Pancreas (tissue), 10 donors: ENCODE data around the gene IFRD2. TPM values are rescaled to one million over a fixed set of nuclear protein-coding genes. Genes with fewer than 3 reads are reported as not detected.

Source experiments
- ATAC-seq, 4 donors: fragments of 200-7000 bp; cut with Tn5 transposase; one replicate each; pipeline versions ENCODE4 v1.8.0 to v1.9.1; 2020; ENCODE audit warnings: mild to moderate bottlenecking in 4 of 4, moderate library complexity in 4 of 4
- DNase-seq, 6 donors: peaks; one replicate each; pipeline ENCODE4 v3.0.0-alpha.2; 2020
- FAIRE-seq: peaks from 2 replicates; lab custom pipeline; 2012; peaks lifted over from hg19 to GRCh38; lab: Jason Lieb, UNC
- H3K27ac ChIP-seq, 4 donors: fragments of 200-600 bp; sonication (generic); 1 replicate in 3 of 4; 2 replicates in 1 of 4; pipeline versions ENCODE4 v1.5.0 to v1.8.0; 2020
- H3K27me3 ChIP-seq, 4 donors: fragments of 200-600 bp; one replicate each; pipeline ENCODE4 v1.8.0; 2021
- H3K36me3 ChIP-seq, 3 donors: fragments of 200-600 bp; sonication (generic) in 1 of 3; one replicate each; pipeline versions ENCODE4 v1.5.0 to v1.8.0; 2020 to 2021
- H3K4me1 ChIP-seq, 3 donors: fragments of 200-600 bp; one replicate each; pipeline ENCODE4 v1.8.0; 2021
- H3K4me3 ChIP-seq, 4 donors: fragments of 200-600 bp; sonication (generic) in 2 of 4; one replicate each; pipeline versions ENCODE4 v1.5.0 to v1.8.0; 2020 to 2021
- H3K9me3 ChIP-seq, 4 donors: fragments of 200-600 bp; one replicate each; pipeline ENCODE4 v1.8.0; 2021
- WGBS, 2 donors: extraction: QIAGEN DNeasy Blood & Tissue Kit; methylation state at CpG; one replicate each; pipeline ENCODE4 v1.1.7; 2013; 5-methylcytosine and 5-hydroxymethylcytosine counted together
- intact Hi-C, 3 donors: fragments of 100-400 bp; cut with DNase I; formaldehyde crosslinking; loops; one replicate each; pipeline versions ENCODE4 v1.11.1 to v1.14.2; 2022
- polyA plus RNA-seq, 2 donors: library from polyadenylated mRNA; stranded (reverse); fragments of 200-250 nt; gene quantifications; one replicate each; pipeline ENCODE4 v1.2.3, GENCODE V29; 2013
- total RNA-seq, 6 donors: library from RNA; stranded (reverse); fragmentation: NEBNext Ultra II Directional in 4 of 6; extraction: Animal tissue kit (Norgen Biotek cat#: 25700) in 4 of 6; gene quantifications; one replicate each; pipeline versions ENCODE4 v1.2.1 to v1.2.4, GENCODE V29; 2021 to 2023
- TF ChIP-seq, protein P1 (sequence below), 4 donors: fragments of 200-600 bp; sonication (generic) in 3 of 4; IDR thresholded peaks; one replicate each; pipeline versions ENCODE4 v1.5.0 to v1.8.0; 2021; ENCODE audit warnings: antibody characterized with exemption in 4 of 4
- donor health status: healthy with polysubstance abuse.
- donor health status: DM: no; HTN: no; CAD: no; lungs with moderate emphysema.
- donor health status: DM: no; HTN: no; CAD: no.
- donor health status: control.
- donor health status: control.
- donor health status: Bipolar disorder and iron deficiency.
- donor health status: DM: yes; HTN: yes; CAD: no.
- donor health status: DM: no; HTN: no; CAD: no.
- donor health status: DM: no; HTN: no; CAD: no.
- donor health status: DM: yes; HTN: yes; CAD: no.

IFRD2 gene
- total and polyA plus RNA-seq, 8 donors, result 47.1 to 117 (median 59.5) TPM

DNA sequence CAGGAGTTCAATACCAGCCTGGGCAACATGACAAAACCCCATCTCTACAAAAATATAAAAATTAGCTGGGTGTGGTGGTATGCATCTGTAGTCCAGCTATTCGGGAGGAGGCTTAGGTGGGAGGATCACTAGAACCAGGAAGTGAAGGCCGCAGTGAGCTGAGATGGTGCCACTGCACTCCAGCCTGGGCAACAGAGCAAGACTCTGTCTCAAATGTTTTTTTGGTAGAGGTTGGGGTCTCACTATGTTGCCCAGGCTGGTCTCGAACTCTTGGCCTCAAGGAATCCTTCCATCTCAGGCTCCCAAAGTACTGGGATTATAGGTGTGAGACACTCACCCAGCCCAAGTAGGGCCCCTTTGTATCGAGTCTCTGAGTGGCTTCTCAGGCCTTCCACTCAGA, 1.9 kb upstream of the IFRD2 start:
- FAIRE-seq (no peak), ATAC-seq (no peak), DNase-seq (no peak)
- H3K4me1 ChIP-seq, result peaks cover 14 to 16% (median 16%) of the 10 kb centered on the region in 3 donors
- no peaks in the 10 kb centered on the region for H3K9me3 ChIP-seq
- H3K27me3 ChIP-seq, result no peaks in the 10 kb centered on the region
- H3K4me3 ChIP-seq, result no peak overlapping the region
- intact Hi-C loops, result no loop called here
- 87 to 93% methylated on average over 4 of the region's 4 CpGs for whole genome bisulfite sequencing, 2 donors
- H3K27ac ChIP-seq, result no peak overlapping the region
- TF ChIP-seq, protein P1, sequence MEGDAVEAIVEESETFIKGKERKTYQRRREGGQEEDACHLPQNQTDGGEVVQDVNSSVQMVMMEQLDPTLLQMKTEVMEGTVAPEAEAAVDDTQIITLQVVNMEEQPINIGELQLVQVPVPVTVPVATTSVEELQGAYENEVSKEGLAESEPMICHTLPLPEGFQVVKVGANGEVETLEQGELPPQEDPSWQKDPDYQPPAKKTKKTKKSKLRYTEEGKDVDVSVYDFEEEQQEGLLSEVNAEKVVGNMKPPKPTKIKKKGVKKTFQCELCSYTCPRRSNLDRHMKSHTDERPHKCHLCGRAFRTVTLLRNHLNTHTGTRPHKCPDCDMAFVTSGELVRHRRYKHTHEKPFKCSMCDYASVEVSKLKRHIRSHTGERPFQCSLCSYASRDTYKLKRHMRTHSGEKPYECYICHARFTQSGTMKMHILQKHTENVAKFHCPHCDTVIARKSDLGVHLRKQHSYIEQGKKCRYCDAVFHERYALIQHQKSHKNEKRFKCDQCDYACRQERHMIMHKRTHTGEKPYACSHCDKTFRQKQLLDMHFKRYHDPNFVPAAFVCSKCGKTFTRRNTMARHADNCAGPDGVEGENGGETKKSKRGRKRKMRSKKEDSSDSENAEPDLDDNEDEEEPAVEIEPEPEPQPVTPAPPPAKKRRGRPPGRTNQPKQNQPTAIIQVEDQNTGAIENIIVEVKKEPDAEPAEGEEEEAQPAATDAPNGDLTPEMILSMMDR (IDR thresholded peaks at IDR 0.05), result no peak
- peaks cover 0 to 10% (median 7%) of the 10 kb centered on the region in 3 donors for H3K36me3 ChIP-seq

DNA sequence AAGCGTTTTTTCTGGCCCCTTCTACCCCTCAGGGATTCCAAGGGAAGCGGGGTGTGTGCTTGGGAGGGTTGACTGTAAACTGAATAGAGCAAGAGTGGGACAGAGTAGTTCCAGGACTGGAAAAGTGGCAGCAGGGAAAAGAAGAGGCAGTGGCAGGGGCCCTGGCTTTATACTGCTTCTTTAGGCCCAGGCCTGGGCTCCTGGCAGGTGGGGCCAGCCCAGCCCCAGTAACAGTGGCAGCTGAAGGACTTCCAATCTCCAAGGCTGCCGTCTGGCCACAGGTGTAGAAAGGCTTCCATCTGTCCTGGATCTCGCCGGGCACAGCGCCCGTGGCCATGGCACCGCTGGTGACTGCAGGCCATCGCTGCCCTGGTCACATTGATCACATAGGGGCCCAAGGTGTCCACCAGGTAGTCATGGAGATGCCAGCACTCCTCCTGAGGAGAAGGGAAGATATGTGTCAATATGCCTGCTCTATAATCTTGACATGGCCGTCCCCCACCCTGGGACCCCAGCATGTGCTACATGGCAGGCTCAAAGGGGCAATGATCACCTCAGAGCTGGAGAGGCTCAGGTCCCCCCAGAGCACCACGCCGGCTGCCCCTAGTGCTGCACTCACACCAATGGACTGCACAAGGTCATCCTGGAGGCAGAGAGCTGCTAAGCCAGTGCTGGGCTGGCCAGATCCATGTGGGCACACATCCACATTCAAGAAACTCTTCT, 1.0 kb upstream of the IFRD2 start:
- ATAC-seq (peak in 1 of 4 donors; percentile 8), DNase-seq (peak in 5 of 6 donors; percentile 56 to 85 (median 62)), FAIRE-seq (no peak)
- Histone ChIP-seq H3K27ac (peak overlapping the region; percentile 69 to 98 (median 96)), H3K36me3 (peaks cover 0 to 19% (median 8%) of the 10 kb centered on the region in 3 donors), H3K4me3 (peak overlapping the region in 2 of 4 donors; percentile 95 to 99), H3K9me3 (no peaks in the 10 kb centered on the region), H3K27me3 (no peaks in the 10 kb centered on the region), H3K4me1 (peaks cover 10 to 14% (median 11%) of the 10 kb centered on the region in 3 donors)
- 32 to 43% methylated on average over 12 of the region's 12 CpGs for WGBS, 2 donors
- intact Hi-C loops, result no loop called here
- TF ChIP-seq, protein P1 (IDR thresholded peaks at IDR 0.05), result no peak

DNA sequence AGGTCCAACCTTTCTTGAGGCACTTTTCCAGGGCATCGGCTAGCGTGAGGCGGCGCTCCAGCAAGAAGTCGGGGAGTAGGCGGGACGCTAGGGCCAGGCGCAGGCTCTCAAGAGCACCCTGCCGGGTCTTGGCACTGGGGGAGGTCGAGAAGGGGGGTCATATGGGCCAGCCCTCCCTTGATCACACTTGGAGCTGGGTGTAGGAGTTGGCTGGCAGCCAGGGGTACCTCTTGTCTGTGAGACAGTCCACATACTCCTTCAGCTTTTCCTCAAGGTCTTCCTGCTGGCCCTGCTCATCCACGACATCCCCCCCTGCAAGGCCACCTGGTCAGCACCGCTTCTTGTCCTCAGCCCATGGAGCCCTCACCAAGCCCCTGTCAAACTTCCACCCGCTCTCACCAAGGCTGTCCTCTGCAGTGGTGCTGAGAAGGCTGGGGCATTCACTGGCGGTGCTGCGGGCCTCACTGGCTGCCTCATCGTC, 2.0 kb downstream of the IFRD2 start:
- DNase-seq (peak; percentile 42 to 88 (median 59)), ATAC-seq (no peak), FAIRE-seq (no peak)
- no peak overlapping the region for H3K27ac ChIP-seq
- no peaks in the 10 kb centered on the region for H3K9me3 ChIP-seq
- intact Hi-C loops, result no loop called here
- H3K27me3 ChIP-seq, result no peaks in the 10 kb centered on the region
- no peak overlapping the region for H3K4me3 ChIP-seq
- TF ChIP-seq, protein P1 (IDR thresholded peaks at IDR 0.05), result no peak
- peaks cover 9 to 13% (median 10%) of the 10 kb centered on the region in 3 donors for H3K4me1 ChIP-seq
- WGBS, 2 donors, result 88 to 93% methylated on average over 16 of the region's 16 CpGs
- peaks cover 0 to 29% (median 18%) of the 10 kb centered on the region in 3 donors for H3K36me3 ChIP-seq

DNA sequence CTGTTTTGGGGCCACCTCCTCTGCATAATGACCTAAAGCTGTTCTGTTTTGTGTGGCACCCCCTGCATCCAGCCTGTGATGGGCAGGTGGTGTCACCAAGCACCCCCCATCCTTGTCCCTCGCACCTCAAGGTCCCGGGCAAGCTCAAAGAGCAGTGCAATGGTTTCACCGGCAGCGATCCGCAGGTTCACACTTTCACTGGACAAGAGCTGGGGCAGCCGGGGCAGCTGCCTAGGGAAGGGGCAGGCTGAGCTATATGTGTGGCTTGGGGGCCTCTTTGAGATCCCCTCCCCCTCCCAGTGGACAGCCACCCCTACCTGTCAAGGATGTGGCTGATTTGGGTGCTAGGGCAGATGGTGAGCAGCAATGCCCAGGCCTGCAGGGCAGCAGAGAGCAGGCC, 3.1 kb downstream of the IFRD2 start:
- intact Hi-C loops, result no loop called here
- TF ChIP-seq, protein P1 (IDR thresholded peaks at IDR 0.05), result no peak
- FAIRE-seq (no peak), ATAC-seq (no peak), DNase-seq (peak in 2 of 6 donors; percentile 36 to 55)
- no peak overlapping the region for H3K27ac ChIP-seq
- peaks cover 9 to 13% (median 10%) of the 10 kb centered on the region in 3 donors for H3K4me1 ChIP-seq
- H3K27me3 ChIP-seq, result no peaks in the 10 kb centered on the region
- WGBS, 2 donors, result 93 to 96% methylated on average over 6 of the region's 6 CpGs
- H3K36me3 ChIP-seq, result peaks cover 0 to 29% (median 18%) of the 10 kb centered on the region in 3 donors
- H3K4me3 ChIP-seq, result no peak overlapping the region
- H3K9me3 ChIP-seq, result no peaks in the 10 kb centered on the region
